Ramos (cell line): ENCODE results near the gene RRP7A.
"Not testable (repeated sequence)": the region's sequence is repeated elsewhere in the genome, so short reads cannot be mapped to it uniquely, and the experiment has no call there.

Source experiments
- in situ Hi-C: fragments of 300-500 bp; cut with MboI; formaldehyde crosslinking; loops from one replicate; pipeline ENCODE4 v1.14.3; 2022; ENCODE audit warnings: low sequenced_read_pairs; ENCODE audit not compliant: unreplicated experiment

RRP7A gene

GRCh38 chr22:42537199-42537831 lies 17.7 kb upstream of the RRP7A start:
- in situ Hi-C loops, result not testable (repeated sequence)

- in situ Hi-C loops, result not testable (repeated sequence)
Measured at GRCh38 chr22:42536634-42537033, 17.0 kb upstream of the RRP7A start.

- in situ Hi-C loops, result no loop called here
Measured at GRCh38 chr22:42536166-42536565, 16.6 kb upstream of the RRP7A start.

GRCh38 chr22:42535082-42535731 lies 15.6 kb upstream of the RRP7A start:
- in situ Hi-C loops, result not testable (repeated sequence)

- in situ Hi-C loops, result no loop called here
Measured at GRCh38 chr22:42533638-42533977, 14.0 kb upstream of the RRP7A start.

GRCh38 chr22:42531401-42532084 lies 11.9 kb upstream of the RRP7A start:
- in situ Hi-C loops, result not testable (repeated sequence)

GRCh38 chr22:42529435-42529834 lies 9.8 kb upstream of the RRP7A start:
- in situ Hi-C loops, result not testable (repeated sequence)

GRCh38 chr22:42528591-42529307 lies 9.2 kb upstream of the RRP7A start:
- in situ Hi-C loops, result no loop called here

- in situ Hi-C loops, result loop anchor here (5.0 kb wide), 1 partner anchor 40 kb away; no protein-coding TSS in a partner anchor
Measured at GRCh38 chr22:42522546-42522945, 3.0 kb upstream of the RRP7A start.

GRCh38 chr22:42521228-42521546 lies 1.6 kb upstream of the RRP7A start:
- in situ Hi-C loops, result loop anchor here (5.0 kb wide), 1 partner anchor 41 kb away; no protein-coding TSS in a partner anchor

- in situ Hi-C loops, result not testable (repeated sequence)
Measured at GRCh38 chr22:42518638-42519524, 715 bp downstream of the RRP7A start.

GRCh38 chr22:42517103-42517502 lies 2.5 kb downstream of the RRP7A start:
- in situ Hi-C loops, result not testable (repeated sequence)

GRCh38 chr22:42515896-42516295 lies 3.7 kb downstream of the RRP7A start:
- in situ Hi-C loops, result no loop called here

- in situ Hi-C loops, result not testable (repeated sequence)
Measured at GRCh38 chr22:42515304-42515703, 4.3 kb downstream of the RRP7A start.

GRCh38 chr22:42514331-42514730 lies 5.3 kb downstream of the RRP7A start:
- in situ Hi-C loops, result not testable (repeated sequence)

- in situ Hi-C loops, result not testable (repeated sequence)
Measured at GRCh38 chr22:42512273-42512990, 7.2 kb downstream of the RRP7A start.

- in situ Hi-C loops, result no loop called here
Measured at GRCh38 chr22:42511401-42511891, 8.2 kb downstream of the RRP7A start.

- in situ Hi-C loops, result no loop called here
Measured at GRCh38 chr22:42509548-42509947, 10.0 kb downstream of the RRP7A start.

- in situ Hi-C loops, result not testable (repeated sequence)
Measured at GRCh38 chr22:42508975-42509364, 10.6 kb downstream of the RRP7A start.
